Left ventricle myocardium inferior (tissue), 1 donor: ENCODE measurements around the gene KPNB1. TPM values are rescaled to one million over a fixed set of nuclear protein-coding genes. Genes with fewer than 3 reads are reported as not detected.
"Not testable (repeated sequence)": the region's sequence is repeated elsewhere in the genome, so short reads cannot be mapped to it uniquely, and the experiment has no call there.

Experiments used
- DNase-seq: peaks from one replicate; pipeline ENCODE4 v3.0.0-alpha.2; 2020
- H3K27ac ChIP-seq: fragments of 200-600 bp; replicated peaks from 2 replicates; pipeline ENCODE4 v1.8.0; 2021
- H3K27me3 ChIP-seq: fragments of 200-600 bp; 2 replicates; pipeline ENCODE4 v1.8.0; 2021; ENCODE audit warnings: low read depth
- H3K36me3 ChIP-seq: fragments of 200-600 bp; 2 replicates; pipeline ENCODE4 v1.8.0; 2021
- H3K4me1 ChIP-seq: fragments of 200-600 bp; 2 replicates; pipeline ENCODE4 v1.8.0; 2021
- H3K4me3 ChIP-seq: fragments of 200-600 bp; 2 replicates; pipeline ENCODE4 v1.8.0; 2021; ENCODE audit warnings: mild to moderate bottlenecking, moderate library complexity
- H3K9me3 ChIP-seq: fragments of 200-600 bp; replicated peaks from 2 replicates; pipeline ENCODE4 v1.8.0; 2021
- CTCF ChIP-seq: fragments of 200-600 bp; IDR thresholded peaks from 2 replicates; pipeline ENCODE4 v1.8.0; 2021; ENCODE audit warnings: antibody characterized with exemption, mild to moderate bottlenecking, borderline replicate concordance
- intact Hi-C: fragments of 100-400 bp; cut with micrococcal nuclease; formaldehyde crosslinking; loops from one replicate; pipeline ENCODE4 v1.11.0; 2022
- total RNA-seq: library from RNA; stranded (reverse); fragmentation: NEBNext Ultra II Directional; extraction: Animal tissue kit (Norgen Biotek cat#: 25700); gene quantifications from one replicate; pipeline ENCODE4 v1.2.1, GENCODE V29; 2021
- donor health status: DM: no; HTN: yes; CAD: no; lungs with severe emphysema.

Gene KPNB1
- total RNA-seq, 1 donor from 2014 or later, result 173 TPM

GRCh38 chr17:47676199-47676472 is 26.4 kb downstream of the KPNB1 start:
- no peak for DNase-seq
- Histone ChIP-seq H3K9me3 (no peaks in the 10 kb centered on the region), H3K4me1 (peaks cover 20% of the 10 kb centered on the region), H3K4me3 (no peak overlapping the region), H3K27me3 (no peaks in the 10 kb centered on the region), H3K36me3 (peaks cover 99% of the 10 kb centered on the region), H3K27ac (no peak overlapping the region)
- TF ChIP-seq CTCF, result no peak
- intact Hi-C loops, result no loop called here

GRCh38 chr17:47676510-47677165 is 26.9 kb downstream of the KPNB1 start:
- Histone ChIP-seq H3K36me3 (peaks cover 99% of the 10 kb centered on the region), H3K9me3 (no peaks in the 10 kb centered on the region), H3K27me3 (no peaks in the 10 kb centered on the region), H3K27ac (no peak overlapping the region), H3K4me1 (peaks cover 20% of the 10 kb centered on the region), H3K4me3 (no peak overlapping the region)
- DNase-seq, result no peak
- TF ChIP-seq CTCF, result no peak
- intact Hi-C loops, result no loop called here

GRCh38 chr17:47678196-47678595 is 28.5 kb downstream of the KPNB1 start:
- no peak for TF ChIP-seq CTCF
- no peak overlapping the region for H3K27ac ChIP-seq
- H3K27me3 ChIP-seq, result no peaks in the 10 kb centered on the region
- H3K36me3 ChIP-seq, result peaks cover 96% of the 10 kb centered on the region
- H3K4me1 ChIP-seq, result peaks cover 20% of the 10 kb centered on the region
- H3K4me3 ChIP-seq, result no peak overlapping the region
- intact Hi-C loops, result no loop called here
- no peaks in the 10 kb centered on the region for H3K9me3 ChIP-seq
- DNase-seq, result no peak

- no peak for DNase-seq
- no peaks in the 10 kb centered on the region for H3K9me3 ChIP-seq
- H3K4me1 ChIP-seq, result peaks cover 24% of the 10 kb centered on the region
- no peaks in the 10 kb centered on the region for H3K27me3 ChIP-seq
- H3K36me3 ChIP-seq, result peaks cover 80% of the 10 kb centered on the region
- H3K4me3 ChIP-seq, result no peak overlapping the region
- TF ChIP-seq CTCF, result no peak
- no peak overlapping the region for H3K27ac ChIP-seq
- intact Hi-C loops, result no loop called here
These were observed 32.4 kb downstream of the KPNB1 start for GRCh38 chr17:47682138-47682537.

- H3K9me3 ChIP-seq, DNase-seq, H3K27me3 ChIP-seq, H3K4me3 ChIP-seq, H3K27ac ChIP-seq, intact Hi-C loops: not testable (repeated sequence)
- peaks cover 74% of the 10 kb centered on the region for H3K36me3 ChIP-seq
- H3K4me1 ChIP-seq, result peaks cover 27% of the 10 kb centered on the region
These were observed 33.0 kb downstream of the KPNB1 start for GRCh38 chr17:47682727-47683126.

GRCh38 chr17:47684025-47684424 is 34.3 kb downstream of the KPNB1 start:
- TF ChIP-seq CTCF, result no peak
- H3K4me3 ChIP-seq, result no peak overlapping the region
- H3K9me3 ChIP-seq, result no peaks in the 10 kb centered on the region
- H3K4me1 ChIP-seq, result peaks cover 27% of the 10 kb centered on the region
- H3K36me3 ChIP-seq, result peaks cover 61% of the 10 kb centered on the region
- DNase-seq, result no peak
- no peak overlapping the region for H3K27ac ChIP-seq
- intact Hi-C loops, result no loop called here
- no peaks in the 10 kb centered on the region for H3K27me3 ChIP-seq
